ENCODE measurements around the gene MAP2K5. TPM values are rescaled to one million over a fixed set of nuclear protein-coding genes. Genes with fewer than 3 reads are reported as not detected.

The MAP2K5 gene
- total RNA-seq, 1 experiment from 2014 or later = 13.6 TPM

- no peaks in the 10 kb centered on the region for H3K27me3 Mint-ChIP-seq (ENCODE audit: low read depth)
- ChIA-PET POLR2A (no interaction called here), CTCF (no interaction called here)
- no peaks in the 10 kb centered on the region for H3K9me3 Mint-ChIP-seq
- H3K4me3 Mint-ChIP-seq = no peak overlapping the region
- DNase-seq (ENCODE audit: low spot score) (no peak), ATAC-seq (no peak)
- no peak overlapping the region for H3K27ac Mint-ChIP-seq
- no peaks in the 10 kb centered on the region for H3K4me1 Mint-ChIP-seq
- TF ChIP-seq RORB (CRISPR knock-in tag; IDR thresholded peaks at IDR 0.05) (no peak), PREB (CRISPR knock-in tag; IDR thresholded peaks at IDR 0.05; ENCODE audit: borderline replicate concordance) (no peak), NR3C1 (CRISPR knock-in tag; conservative IDR thresholded peaks at IDR 0.05; ENCODE audit: low read depth) (no peak), PRDM15 (CRISPR knock-in tag; IDR thresholded peaks at IDR 0.05) (no peak), NR2C2 (CRISPR knock-in tag; IDR thresholded peaks at IDR 0.05) (no peak), USF1 (CRISPR knock-in tag; IDR thresholded peaks at IDR 0.05) (no peak), SOX15 (CRISPR knock-in tag; IDR thresholded peaks at IDR 0.05) (no peak), ZNF263 (CRISPR knock-in tag; IDR thresholded peaks at IDR 0.05; ENCODE audit: low read depth) (no peak), ATF2 (CRISPR knock-in tag; IDR thresholded peaks at IDR 0.05; ENCODE audit: borderline replicate concordance, low read depth) (no peak), CBFB (CRISPR knock-in tag; IDR thresholded peaks at IDR 0.05; ENCODE audit: low read depth) (no peak), TP53 (CRISPR knock-in tag; IDR thresholded peaks at IDR 0.05) (no peak), ZNF317 (CRISPR knock-in tag; IDR thresholded peaks at IDR 0.05; ENCODE audit: borderline replicate concordance, low read depth) (no peak), IRF2 (CRISPR knock-in tag; IDR thresholded peaks at IDR 0.05; ENCODE audit: borderline replicate concordance, low read depth) (no peak), AR (CRISPR knock-in tag; IDR thresholded peaks at IDR 0.05) (no peak), FOXP4 (CRISPR knock-in tag; IDR thresholded peaks at IDR 0.05) (no peak), ERG (CRISPR knock-in tag; IDR thresholded peaks at IDR 0.05) (no peak)
- H3K36me3 Mint-ChIP-seq = peaks cover 2% of the 10 kb centered on the region; the same call in 1 of the 2 replicates
Observed at GRCh38 chr15:67593562-67593961, 51.1 kb downstream of the MAP2K5 start.

Measured in WTC11 (cell line).